IMR-90 (cell line): ENCODE results near the gene RIMS1. TPM values are rescaled to one million over a fixed set of nuclear protein-coding genes. Genes with fewer than 3 reads are reported as not detected.

Source experiments
- ATAC-seq: fragments of 200-7000 bp; cut with Tn5 transposase; 2 replicates; pipeline ENCODE4 v1.9.1; 2020; ENCODE audit warnings: low read depth, mild to moderate bottlenecking, moderate library complexity
- BruUV-seq: library from RNA; stranded (reverse); fragments of 400-500 nt; replicated peaks from 2 replicates; lab custom pipeline; 2021; lab: Mats Ljungman, UMichigan
- CTCF ChIA-PET: fragments of 300-600 bp; formaldehyde crosslinking; extraction: SDS; loops from one replicate; lab custom pipeline; 2021; ENCODE audit warnings: antibody characterized with exemption; lab: Yijun Ruan, JAX
- POLR2A ChIA-PET: fragments of 300-600 bp; sonication (Branson Sonifier 250); formaldehyde crosslinking; loops from one replicate; lab custom pipeline; 2022; ENCODE audit warnings: antibody characterized with exemption; ENCODE audit not compliant: unreplicated experiment; lab: Charles Lee
- DNase-seq: peaks from one replicate; pipeline ENCODE4 v3.0.0; 2013
- H2AFZ ChIP-seq: replicated peaks from 2 replicates; pipeline ENCODE3; 2013; ENCODE audit warnings: low read length, mild to moderate bottlenecking; ENCODE audit not compliant: poor library complexity
- H2AK5ac ChIP-seq: 2 replicates; pipeline ENCODE4 v1.6.1; 2013; ENCODE audit warnings: low read depth, low read length, inconsistent platforms
- H2AK9ac ChIP-seq: replicated peaks from 2 replicates; pipeline ENCODE3; 2013; ENCODE audit warnings: mild to moderate bottlenecking, low read depth, low read length, moderate library complexity; ENCODE audit not compliant: poor library complexity
- H2BK120ac ChIP-seq: 2 replicates; pipeline ENCODE4 v1.6.1; 2013; ENCODE audit warnings: low read depth, low read length, inconsistent platforms
- H2BK15ac ChIP-seq: 3 replicates; pipeline ENCODE4 v1.6.1; 2013; ENCODE audit warnings: low read depth, low read length, inconsistent platforms
- H2BK20ac ChIP-seq: 2 replicates; pipeline ENCODE4 v1.6.1; 2013; ENCODE audit warnings: low read depth, mild to moderate bottlenecking, inconsistent platforms, low read length, moderate library complexity
- H2BK5ac ChIP-seq: 2 replicates; pipeline ENCODE4 v1.6.1; 2013; ENCODE audit warnings: mild to moderate bottlenecking, low read depth, low read length, inconsistent platforms; ENCODE audit not compliant: poor library complexity, severe bottlenecking
- H3K14ac ChIP-seq: replicated peaks from 2 replicates; pipeline ENCODE4 v1.6.1; 2013; ENCODE audit warnings: low read depth, low read length, inconsistent platforms
- H3K18ac ChIP-seq: 2 replicates; pipeline ENCODE4 v1.6.1; 2013; ENCODE audit warnings: low read depth, low read length, control low read depth
- H3K23ac ChIP-seq: 2 replicates; pipeline ENCODE4 v1.6.1; 2013; ENCODE audit warnings: low read depth, low read length, inconsistent platforms
- H3K27ac ChIP-seq: 2 replicates; pipeline ENCODE4 v1.5.1; 2013; ENCODE audit warnings: mild to moderate bottlenecking, control low read depth, low read length; ENCODE audit not compliant: insufficient read depth
- H3K27me3 ChIP-seq: 2 replicates; pipeline ENCODE4 v1.6.1; 2013; ENCODE audit warnings: low read length; ENCODE audit not compliant: control insufficient read depth, insufficient read depth
- H3K36me3 ChIP-seq: 2 replicates; pipeline ENCODE4 v1.6.1; 2013; ENCODE audit warnings: low read length, mixed read lengths; ENCODE audit not compliant: control insufficient read depth, insufficient read depth
- H3K4ac ChIP-seq: 2 replicates; pipeline ENCODE4 v1.6.1; 2013; ENCODE audit warnings: low read depth, low read length, inconsistent platforms
- H3K4me1 ChIP-seq: 2 replicates; pipeline ENCODE4 v1.6.1; 2013; ENCODE audit warnings: low read length, mixed read lengths; ENCODE audit not compliant: control insufficient read depth, insufficient read depth
- H3K4me2 ChIP-seq: 2 replicates; pipeline ENCODE4 v1.6.1; 2013; ENCODE audit warnings: low read depth, mild to moderate bottlenecking, control low read depth, low read length, moderate library complexity
- H3K4me3 ChIP-seq: 2 replicates; pipeline ENCODE4 v1.5.1; 2013; ENCODE audit warnings: low read depth, mild to moderate bottlenecking, control low read depth, low read length, moderate library complexity; ENCODE audit not compliant: insufficient read depth
- H3K56ac ChIP-seq: 2 replicates; pipeline ENCODE4 v1.6.1; 2013; ENCODE audit warnings: low read length, inconsistent platforms; ENCODE audit not compliant: insufficient read depth; ENCODE audit errors: extremely low read depth
- H3K79me1 ChIP-seq, 2 experiments: 2 replicates each; pipeline ENCODE4 v1.6.1; 2013; ENCODE audit warnings: low read length in 2 of 2, inconsistent platforms in 1 of 2, low read depth in 1 of 2
- H3K9ac ChIP-seq: 2 replicates; pipeline ENCODE4 v1.6.1; 2013; ENCODE audit warnings: low read depth, low read length, control low read depth
- H3K9me1 ChIP-seq: 2 replicates; pipeline ENCODE4 v1.6.1; 2013; ENCODE audit warnings: low read length, inconsistent platforms; ENCODE audit not compliant: insufficient read depth
- H3K9me3 ChIP-seq: 2 replicates; pipeline ENCODE4 v1.6.1; 2013; ENCODE audit warnings: low read length; ENCODE audit not compliant: control insufficient read depth, insufficient read depth
- H4K20me1 ChIP-seq: 2 replicates; pipeline ENCODE4 v1.6.1; 2013; ENCODE audit warnings: low read length, inconsistent platforms; ENCODE audit not compliant: insufficient read depth
- H4K5ac ChIP-seq: 2 replicates; pipeline ENCODE4 v1.6.1; 2013; ENCODE audit warnings: mild to moderate bottlenecking, low read depth, low read length, control low read depth
- H4K8ac ChIP-seq, 2 experiments: 2 replicates each; pipeline ENCODE4 v1.6.1; 2013; ENCODE audit warnings: low read depth in 2 of 2, low read length in 2 of 2, control low read depth in 1 of 2, inconsistent platforms in 1 of 2
- H4K91ac ChIP-seq: 2 replicates; pipeline ENCODE4 v1.6.1; 2013; ENCODE audit warnings: low read depth, low read length, inconsistent platforms; ENCODE audit not compliant: insufficient read depth
- MAFK ChIP-seq: IDR thresholded peaks from 2 replicates; pipeline ENCODE4 v1.6.1; 2012; ENCODE audit warnings: low read depth, low read length, improper control_type of control experiment
- MXI1 ChIP-seq: IDR thresholded peaks from 2 replicates; pipeline ENCODE4 v1.6.1; 2012; ENCODE audit warnings: low read depth, mild to moderate bottlenecking, low read length, moderate library complexity, borderline replicate concordance
- POLR2A ChIP-seq: IDR thresholded peaks from 2 replicates; pipeline ENCODE4 v1.6.1; 2012; ENCODE audit warnings: mild to moderate bottlenecking, low read depth, low read length
- RAD21 ChIP-seq: IDR thresholded peaks from 2 replicates; pipeline ENCODE4 v1.6.1; 2012; ENCODE audit warnings: low read length, improper control_type of control experiment
- RFX5 ChIP-seq: IDR thresholded peaks from 2 replicates; pipeline ENCODE4 v1.8.0; 2012; ENCODE audit warnings: low read depth, mild to moderate bottlenecking, low read length, moderate library complexity
- SMC3 ChIP-seq: fragments of 150-350 bp; IDR thresholded peaks from 2 replicates; pipeline ENCODE4 v1.6.1; 2016; ENCODE audit warnings: low read depth, mild to moderate bottlenecking, antibody characterized with exemption, low read length, moderate library complexity
- WGBS, 2 experiments: methylation state at CpG; one replicate each; pipeline versions ENCODE4 v1.1.5 to v1.1.7; 2013; ENCODE audit warnings: missing lambda C conversion rate in 2 of 2; ENCODE audit not compliant: insufficient read length in 1 of 2; ENCODE audit errors: extremely low coverage in 2 of 2; 5-methylcytosine and 5-hydroxymethylcytosine counted together
- dilution Hi-C: fragments of 300-500 bp; cut with HindIII; formaldehyde crosslinking; loops from one replicate; pipeline ENCODE4 v1.14.3; 2018; ENCODE audit warnings: low sequenced_read_pairs; ENCODE audit not compliant: unreplicated experiment
- in situ Hi-C: fragments of 300-500 bp; cut with MboI; formaldehyde crosslinking; loops from 3 replicates; pipeline ENCODE4 v1.14.3; 2019; ENCODE audit warnings: low sequenced_read_pairs, inconsistent platforms, mixed read lengths
- intact Hi-C: fragments of 100-400 bp; cut with micrococcal nuclease; formaldehyde crosslinking; loops from 2 replicates; pipeline ENCODE4 v1.10.0; 2022
- polyA plus RNA-seq, 3 experiments: library from polyadenylated mRNA; depleted of rRNA; stranded (reverse); fragments of >200 nt; gene quantifications; 2 replicates each; pipeline ENCODE4 v1.2.3, GENCODE V29; 2012; ENCODE audit warnings: low replicate concordance in 1 of 3
- total RNA-seq: library from RNA; depleted of rRNA; stranded (reverse); fragments of >200 nt; gene quantifications from 2 replicates; pipeline ENCODE4 v1.2.3, GENCODE V29; 2012
- TF ChIP-seq, protein P1 (sequence below): conservative IDR thresholded peaks from 2 replicates; pipeline ENCODE4 v1.5.1; 2012; ENCODE audit warnings: mild to moderate bottlenecking, low read depth, low read length, improper control_type of control experiment

The RIMS1 gene
- total and polyA plus RNA-seq, 2 of the 4 experiments (the other 2 are of a cell fraction) = 0.44 to 3.8 TPM

DNA sequence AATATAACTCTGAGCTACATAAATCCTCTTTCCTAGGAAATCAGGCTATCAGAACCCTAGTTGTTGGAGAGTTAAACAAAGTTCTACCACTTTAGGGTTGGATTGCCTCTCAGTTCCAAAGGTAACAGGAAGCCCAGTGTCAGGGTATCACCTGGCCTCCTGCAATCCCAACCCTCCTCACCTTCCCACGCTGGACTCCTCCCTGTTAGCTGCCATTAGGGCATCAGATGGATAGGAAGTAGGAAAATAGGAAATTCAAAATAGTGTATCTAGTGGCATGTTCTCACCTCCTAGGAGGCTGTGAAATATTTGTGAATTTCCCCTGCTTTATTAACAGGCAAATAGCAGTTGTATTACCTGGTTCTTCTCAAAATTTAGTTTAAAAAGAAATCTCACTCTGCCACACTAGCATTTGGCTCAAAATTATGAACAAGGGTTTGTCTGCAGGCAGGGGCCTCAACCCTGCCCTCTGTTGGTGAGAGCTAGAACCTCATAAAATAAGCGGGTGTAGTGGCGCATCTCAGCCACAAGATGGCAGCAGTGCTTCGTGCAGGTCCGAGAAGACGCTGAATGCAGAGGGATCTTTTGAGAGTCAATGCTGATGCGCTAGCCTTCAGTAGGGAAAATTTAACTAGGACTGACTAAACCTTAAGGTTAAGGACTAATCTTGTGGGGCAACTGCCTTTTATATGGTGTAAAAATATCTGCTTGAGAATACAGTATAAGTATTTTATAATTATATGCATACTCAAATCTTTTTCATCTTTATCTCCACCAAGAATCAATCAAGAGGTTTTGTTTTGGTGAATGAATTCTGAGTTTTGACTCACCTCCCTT is 525.7 kb downstream of the RIMS1 start:
- no TSS peak for BruUV-seq
- in situ Hi-C loops (loop anchor here (5.0 to 25.0 kb wide), 4 partner anchors 170 to 925 kb away; no protein-coding TSS in a partner anchor), dilution Hi-C loops (no loop called here), intact Hi-C loops (loop anchor here (1.0 to 5.0 kb wide), 7 partner anchors 162 to 915 kb away; no protein-coding TSS in a partner anchor)
- no peaks in the 10 kb centered on the region for H3K79me1 ChIP-seq
- H3K4me1 ChIP-seq = peaks cover 2% of the 10 kb centered on the region; the same call in 1 of the 2 replicates
- POLR2A ChIA-PET = interaction anchor here (0.5 kb wide), 1 partner anchor 769 kb away, joined by 3 read pairs; no protein-coding TSS in a partner anchor
- WGBS, 2 experiments = no CpG with 5 or more reads among the region's 7 CpGs
- no peak overlapping the region for H3K56ac ChIP-seq
- peak; percentile 81 for DNase-seq
- no peak for TF ChIP-seq MXI1
- peak; percentile 100 for TF ChIP-seq RAD21
- TF ChIP-seq MAFK = peak; percentile 49
- no peak for TF ChIP-seq RFX5
- TF ChIP-seq POLR2A = peak; percentile 76; the same call in 1 of the 2 replicates
- TF ChIP-seq, protein P1, sequence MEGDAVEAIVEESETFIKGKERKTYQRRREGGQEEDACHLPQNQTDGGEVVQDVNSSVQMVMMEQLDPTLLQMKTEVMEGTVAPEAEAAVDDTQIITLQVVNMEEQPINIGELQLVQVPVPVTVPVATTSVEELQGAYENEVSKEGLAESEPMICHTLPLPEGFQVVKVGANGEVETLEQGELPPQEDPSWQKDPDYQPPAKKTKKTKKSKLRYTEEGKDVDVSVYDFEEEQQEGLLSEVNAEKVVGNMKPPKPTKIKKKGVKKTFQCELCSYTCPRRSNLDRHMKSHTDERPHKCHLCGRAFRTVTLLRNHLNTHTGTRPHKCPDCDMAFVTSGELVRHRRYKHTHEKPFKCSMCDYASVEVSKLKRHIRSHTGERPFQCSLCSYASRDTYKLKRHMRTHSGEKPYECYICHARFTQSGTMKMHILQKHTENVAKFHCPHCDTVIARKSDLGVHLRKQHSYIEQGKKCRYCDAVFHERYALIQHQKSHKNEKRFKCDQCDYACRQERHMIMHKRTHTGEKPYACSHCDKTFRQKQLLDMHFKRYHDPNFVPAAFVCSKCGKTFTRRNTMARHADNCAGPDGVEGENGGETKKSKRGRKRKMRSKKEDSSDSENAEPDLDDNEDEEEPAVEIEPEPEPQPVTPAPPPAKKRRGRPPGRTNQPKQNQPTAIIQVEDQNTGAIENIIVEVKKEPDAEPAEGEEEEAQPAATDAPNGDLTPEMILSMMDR = peak; percentile 100; the same call in 1 of the 2 replicates
- peak; percentile 100 for TF ChIP-seq SMC3
- peak; percentile 95 for ATAC-seq
- no peak overlapping the region for H2AK9ac ChIP-seq
- CTCF ChIA-PET = interaction anchor here (0.6 to 6.2 kb wide), 13 partner anchors 9 to 908 kb away, joined by 3 to 47 read pairs (median 5); no protein-coding TSS in a partner anchor
- H3K18ac ChIP-seq = no peak overlapping the region
- H3K9ac ChIP-seq = no peak overlapping the region
- H2BK20ac ChIP-seq = peak overlapping the region; percentile 87
- peak overlapping the region; percentile 73 for H2AK5ac ChIP-seq
- H4K20me1 ChIP-seq = no peaks in the 10 kb centered on the region
- H2BK5ac ChIP-seq = peak overlapping the region; percentile 71
- no peaks in the 10 kb centered on the region for H3K9me3 ChIP-seq
- no peak overlapping the region for H3K23ac ChIP-seq
- H2BK15ac ChIP-seq = no peak overlapping the region
- H3K36me3 ChIP-seq = no peaks in the 10 kb centered on the region
- H2BK120ac ChIP-seq = peak overlapping the region; percentile 83; the same call in 1 of the 2 replicates
- peak overlapping the region; percentile 84; the same call in 1 of the 2 replicates for H3K4ac ChIP-seq
- no peak overlapping the region for H3K4me3 ChIP-seq
- peak overlapping the region; percentile 78 for H4K91ac ChIP-seq
- H3K9me1 ChIP-seq = peaks cover 3% of the 10 kb centered on the region
- no peak overlapping the region for H3K27ac ChIP-seq
- no peaks in the 10 kb centered on the region for H3K27me3 ChIP-seq
- H4K8ac ChIP-seq = peak overlapping the region in 1 of 2 experiments; percentile 55; a peak in 1 of 4 replicates
- peak overlapping the region; percentile 79 for H2AFZ ChIP-seq
- H4K5ac ChIP-seq = no peak overlapping the region
- no peak overlapping the region for H3K4me2 ChIP-seq
- peak overlapping the region; percentile 44; the same call in 1 of the 2 replicates for H3K14ac ChIP-seq
